ENCODE data around the gene HHEX.

DNA sequence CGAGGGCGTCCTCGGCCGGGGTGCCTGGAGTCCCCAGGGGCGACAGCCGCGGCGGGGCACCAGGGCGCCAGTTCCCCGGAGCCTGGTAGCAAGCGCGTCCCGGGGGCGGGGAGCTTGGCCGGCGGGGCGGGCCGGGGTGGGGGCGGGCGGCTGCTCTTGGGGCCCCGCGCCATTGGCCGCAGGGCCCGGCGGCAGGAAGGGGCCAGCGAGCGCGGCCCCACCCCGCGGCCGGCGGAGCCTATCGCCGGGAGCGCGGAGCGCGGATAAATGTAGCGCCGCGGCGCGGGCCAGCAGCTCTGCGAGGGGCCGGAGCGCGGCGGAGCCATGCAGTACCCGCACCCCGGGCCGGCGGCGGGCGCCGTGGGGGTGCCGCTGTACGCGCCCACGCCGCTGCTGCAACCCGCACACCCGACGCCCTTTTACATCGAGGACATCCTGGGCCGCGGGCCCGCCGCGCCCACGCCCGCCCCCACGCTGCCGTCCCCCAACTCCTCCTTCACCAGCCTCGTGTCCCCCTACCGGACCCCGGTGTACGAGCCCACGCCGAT lies at the start of gene HHEX:
- TF ChIP-seq CTCF (conservative IDR thresholded peaks at IDR 0.05; ENCODE audit: low read length): no peak
- no peak for TF ChIP-seq EZH2phosphoT487 (IDR thresholded peaks at IDR 0.05; ENCODE audit: borderline replicate concordance)

All from Loucy (cell line).